Stomach (tissue), 9 donors: ENCODE measurements around the gene GPS2. TPM values are rescaled to one million over a fixed set of nuclear protein-coding genes. Genes with fewer than 3 reads are reported as not detected.

Source experiments
- DNase-seq, 2 donors: peaks; one replicate each; pipeline versions ENCODE4 v3.0.0 to v3.0.0-alpha.2; 2013 to 2019
- H3K27ac ChIP-seq, 5 donors: fragments of 200-600 bp in 4 of 5; sonication (generic) in 4 of 5; one replicate each; pipeline ENCODE4 v1.5.1; 2013 to 2019; ENCODE audit warnings: mild to moderate bottlenecking in 1 of 5, moderate library complexity in 1 of 5
- H3K27me3 ChIP-seq, 3 donors: fragments of 200-600 bp; sonication (generic); one replicate each; pipeline ENCODE4 v1.5.1; 2017 to 2019; ENCODE audit warnings: mixed run types in 1 of 3
- H3K36me3 ChIP-seq, 4 donors: fragments of 200-600 bp; sonication (generic); 1 replicate in 3 of 4; 2 replicates in 1 of 4; pipeline ENCODE4 v1.5.1; 2016 to 2019
- H3K4me1 ChIP-seq, 4 donors: fragments of 200-600 bp; sonication (generic); one replicate each; pipeline ENCODE4 v1.5.1; 2016 to 2019
- H3K4me3 ChIP-seq, 4 donors: fragments of 200-600 bp; sonication (generic) in 3 of 4; one replicate each; pipeline ENCODE4 v1.5.1; 2016 to 2019; ENCODE audit warnings: mild to moderate bottlenecking in 1 of 4
- H3K9me3 ChIP-seq, 4 donors: fragments of 200-600 bp; sonication (generic); one replicate each; pipeline ENCODE4 v1.5.1; 2016 to 2019
- CTCF ChIP-seq, 7 experiments: fragments of 450-650 bp in 4 of 7; fragments of 200-600 bp in 3 of 7; sonication (generic) in 3 of 7; IDR thresholded peaks; one replicate each; pipeline ENCODE4 v1.5.1; 2016 to 2019; ENCODE audit warnings: antibody characterized with exemption in 7 of 7, control low read depth in 2 of 7, mild to moderate bottlenecking in 1 of 7
- EP300 ChIP-seq: sonication (generic); formaldehyde crosslinking; IDR thresholded peaks from one replicate; pipeline ENCODE4 v1.6.1; 2017; ENCODE audit warnings: antibody characterized with exemption
- POLR2A ChIP-seq, 4 donors: fragments of 450-650 bp; IDR thresholded peaks; one replicate each; pipeline ENCODE4 v1.6.1; 2016; ENCODE audit warnings: antibody characterized with exemption in 4 of 4, control low read depth in 2 of 4, mild to moderate bottlenecking in 1 of 4, moderate library complexity in 1 of 4
- POLR2AphosphoS5 ChIP-seq, 3 donors: sonication (generic); formaldehyde crosslinking; IDR thresholded peaks; one replicate each; pipeline ENCODE4 v1.6.1; 2016; ENCODE audit warnings: antibody characterized with exemption in 3 of 3
- WGBS, 5 donors: extraction: QIAGEN DNeasy Blood & Tissue Kit in 3 of 5; methylation state at CpG; one replicate each; pipeline versions ENCODE4 v1.1.5 to v1.1.7; 2013 to 2018; 5-methylcytosine and 5-hydroxymethylcytosine counted together
- intact Hi-C: fragments of 100-400 bp; cut with DNase I; formaldehyde crosslinking; loops from one replicate; pipeline ENCODE4 v1.15.1; 2023; ENCODE audit warnings: low total_unique reads
- polyA plus RNA-seq, 3 donors: library from polyadenylated mRNA; stranded (reverse); fragments of 200-250 nt; gene quantifications; one replicate each; pipeline ENCODE4 v1.2.3, GENCODE V29; 2013
- total RNA-seq, 5 donors: library from RNA; depleted of rRNA; stranded (reverse); fragments of >200 nt; gene quantifications; one replicate each; pipeline versions ENCODE4 v1.1.0 to v1.2.3, GENCODE V29; 2014 to 2016
- donor health status: healthy with polysubstance abuse.
- donor health status: Bipolar disorder and iron deficiency.
- donor health status: healthy.

The GPS2 gene
- total and polyA plus RNA-seq, 8 donors, result 23.9 to 91.6 (median 71.1) TPM

DNA sequence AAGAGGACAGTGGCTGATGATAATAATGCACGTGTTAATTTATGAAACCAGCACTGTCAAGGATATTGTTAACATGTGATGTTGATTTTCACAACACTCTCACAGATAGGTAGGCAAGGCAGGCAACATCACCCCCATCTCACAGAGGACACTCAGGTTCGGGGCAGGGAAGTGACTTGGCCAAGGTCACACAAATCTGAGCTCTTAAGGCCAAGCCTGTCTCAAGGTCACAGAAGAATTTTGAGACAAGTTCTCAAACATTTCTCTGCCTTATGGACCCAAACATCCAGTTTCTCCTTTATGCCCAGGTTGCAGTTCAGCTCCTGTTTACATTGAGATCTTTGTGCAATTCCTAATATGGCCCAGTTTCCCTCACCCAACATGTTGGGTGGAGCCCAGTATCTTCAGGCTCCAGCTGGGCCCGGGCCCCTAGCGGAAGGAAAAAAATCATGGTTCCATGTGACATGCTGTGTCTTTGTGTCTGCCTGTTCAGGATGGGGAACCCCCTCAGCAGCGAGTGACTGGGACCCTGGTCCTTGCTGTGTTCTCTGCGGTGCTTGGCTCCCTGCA lies 32.3 kb downstream of the GPS2 start:
- H3K36me3 ChIP-seq, result peaks cover 0 to 21% (median 4%) of the 10 kb centered on the region in 4 donors
- H3K27me3 ChIP-seq, result peaks cover 0 to 40% (median 16%) of the 10 kb centered on the region in 3 donors
- DNase-seq, result peak in 1 of 2 donors; percentile 42
- H3K4me3 ChIP-seq, result peak overlapping the region; percentile 43 to 60 (median 54)
- WGBS, 5 donors, result 28 to 55% (median 52%) methylated on average over 4 to 6 of the region's 6 CpGs
- intact Hi-C loops, result no loop called here
- H3K9me3 ChIP-seq, result no peaks in the 10 kb centered on the region
- no peak for TF ChIP-seq EP300
- peak in 1 of 3 donors; percentile 27 for TF ChIP-seq POLR2AphosphoS5 (IDR thresholded peaks at IDR 0.05)
- no peak for TF ChIP-seq CTCF (IDR thresholded peaks at IDR 0.05)
- no peak for TF ChIP-seq POLR2A (IDR thresholded peaks at IDR 0.05)
- peaks cover 20 to 43% (median 35%) of the 10 kb centered on the region in 4 donors for H3K4me1 ChIP-seq
- peak overlapping the region in 4 of 5 donors; percentile 81 to 92 (median 84) for H3K27ac ChIP-seq

DNA sequence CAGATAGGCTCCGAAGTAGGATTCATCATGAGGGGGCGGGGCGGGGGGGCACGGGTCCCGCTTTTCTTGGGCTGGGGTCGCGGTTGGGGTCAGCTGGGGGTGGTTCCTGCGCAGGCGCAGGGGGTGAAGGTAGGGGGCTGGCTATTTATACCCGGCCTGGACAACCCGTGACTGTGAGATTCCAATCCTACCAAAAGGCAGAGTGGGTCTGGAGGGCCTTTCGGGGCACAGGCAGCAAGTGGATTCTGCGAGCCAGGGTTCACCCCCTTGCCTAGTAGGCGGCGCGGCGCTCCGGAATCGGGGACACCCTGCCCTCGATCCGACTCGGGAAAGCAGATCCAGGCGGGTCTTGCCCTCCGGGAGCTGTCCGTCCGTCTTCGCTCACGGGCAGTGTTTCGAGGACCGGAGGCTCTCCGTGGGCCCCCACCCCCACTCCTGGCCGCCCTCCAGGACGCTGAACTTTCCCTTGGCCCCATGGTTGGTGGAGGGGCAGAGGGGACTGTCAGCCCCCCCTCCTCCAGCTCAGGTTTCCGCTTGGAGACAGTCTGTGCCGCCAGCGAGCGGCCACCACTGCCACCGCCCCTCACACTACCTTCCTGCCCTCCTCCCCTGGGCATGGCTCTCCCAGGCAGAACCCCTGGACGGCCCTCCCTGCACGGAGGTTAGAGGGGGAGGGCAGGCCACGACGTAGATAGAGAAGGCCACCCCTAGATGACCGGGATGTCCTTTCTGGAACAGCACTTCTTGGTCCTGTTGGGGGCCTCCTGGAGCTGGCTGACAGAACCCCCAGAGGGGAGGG lies 33.0 kb downstream of the GPS2 start:
- Histone ChIP-seq H3K9me3 (no peaks in the 10 kb centered on the region), H3K36me3 (peaks cover 0 to 21% (median 4%) of the 10 kb centered on the region in 4 donors), H3K4me1 (peaks cover 20 to 43% (median 35%) of the 10 kb centered on the region in 4 donors), H3K27ac (peak overlapping the region; percentile 40 to 92 (median 83)), H3K4me3 (peak overlapping the region; percentile 43 to 60 (median 54)), H3K27me3 (peaks cover 0 to 39% (median 16%) of the 10 kb centered on the region in 3 donors)
- DNase-seq, result peak in 1 of 2 donors; percentile 67
- WGBS, 5 donors, result 3 to 12% (median 5%) methylated on average over 31 to 43 of the region's 43 CpGs
- intact Hi-C loops, result no loop called here
- TF ChIP-seq POLR2A (IDR thresholded peaks at IDR 0.05) (no peak), CTCF (IDR thresholded peaks at IDR 0.05) (no peak), POLR2AphosphoS5 (IDR thresholded peaks at IDR 0.05) (no peak)

DNA sequence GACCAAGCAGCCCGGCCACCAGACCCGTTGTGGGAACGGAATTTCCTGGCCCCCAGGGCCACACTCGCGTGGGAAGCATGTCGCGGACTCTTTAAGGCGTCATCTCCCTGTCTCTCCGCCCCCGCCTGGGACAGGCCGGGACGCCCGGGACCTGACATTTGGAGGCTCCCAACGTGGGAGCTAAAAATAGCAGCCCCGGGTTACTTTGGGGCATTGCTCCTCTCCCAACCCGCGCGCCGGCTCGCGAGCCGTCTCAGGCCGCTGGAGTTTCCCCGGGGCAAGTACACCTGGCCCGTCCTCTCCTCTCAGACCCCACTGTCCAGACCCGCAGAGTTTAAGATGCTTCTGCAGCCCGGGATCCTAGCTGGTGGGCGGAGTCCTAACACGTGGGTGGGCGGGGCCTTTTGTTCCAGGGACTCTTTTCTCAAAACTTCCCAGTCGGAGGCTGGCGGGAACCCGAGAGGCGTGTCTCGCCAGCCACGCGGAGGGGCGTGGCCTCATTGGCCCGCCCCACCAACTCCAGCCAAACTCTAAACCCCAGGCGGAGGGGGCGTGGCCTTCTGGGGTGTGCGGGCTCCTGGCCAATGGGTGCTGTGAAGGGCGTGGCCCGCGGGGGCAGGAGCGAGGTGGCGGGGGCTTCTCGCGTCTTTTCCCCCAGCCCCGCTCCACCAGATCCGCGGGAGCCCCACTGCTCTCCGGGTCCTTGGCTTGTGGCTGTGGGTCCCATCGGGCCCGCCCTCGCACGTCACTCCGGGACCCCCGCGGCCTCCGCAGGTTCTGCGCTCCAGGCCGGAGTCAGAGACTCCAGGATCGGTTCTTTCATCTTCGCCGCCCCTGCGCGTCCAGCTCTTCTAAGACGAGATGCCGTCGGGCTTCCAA lies 33.8 kb downstream of the GPS2 start, which contains the start of gene SLC2A4:
SLC2A4 (plus strand) TSS at position 645 of the 879 bp plus-strand sequence; CDS start at position 862, 217 bp downstream.
- intact Hi-C loops, result no loop called here
- Histone ChIP-seq H3K4me3 (peak within 1 kb of the TSS; percentile 43 to 60 (median 54)), H3K27me3 (peaks cover 0 to 35% (median 16%) of the 10 kb centered on the region in 3 donors), H3K9me3 (no peaks in the 10 kb centered on the region), H3K36me3 (peaks cover 0 to 21% (median 4%) of the 10 kb centered on the region in 4 donors), H3K4me1 (peaks cover 20 to 43% (median 35%) of the 10 kb centered on the region in 4 donors), H3K27ac (peak within 1 kb of the TSS; percentile 48 to 92 (median 83))
- WGBS, 5 donors, result 0 to 1% (median 1%) methylated on average over 42 to 71 of the region's 71 CpGs
- DNase-seq, result peak; percentile 96 to 97
- TF ChIP-seq EP300 (peak; percentile 59), POLR2A (IDR thresholded peaks at IDR 0.05) (no peak), CTCF (IDR thresholded peaks at IDR 0.05) (no peak), POLR2AphosphoS5 (IDR thresholded peaks at IDR 0.05) (peak in 2 of 3 donors; percentile 2 to 73)
